ENCODE measurements around the gene ZNF512.

DNA sequence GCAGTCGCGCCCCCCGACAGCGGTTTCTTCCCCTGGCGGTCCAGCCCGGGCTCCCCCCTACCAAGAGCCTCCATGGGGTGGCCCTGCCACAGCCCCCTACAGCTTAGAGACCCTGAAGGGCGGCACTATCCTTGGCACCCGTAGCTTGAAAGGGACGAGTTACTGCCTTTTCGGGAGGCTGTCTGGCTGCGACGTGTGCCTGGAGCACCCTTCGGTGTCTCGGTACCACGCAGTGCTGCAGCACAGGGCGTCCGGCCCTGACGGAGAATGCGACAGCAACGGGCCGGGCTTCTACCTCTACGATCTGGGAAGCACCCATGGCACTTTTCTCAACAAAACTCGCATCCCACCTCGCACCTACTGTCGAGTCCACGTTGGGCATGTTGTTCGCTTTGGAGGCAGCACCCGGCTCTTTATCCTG, 81.3 kb downstream of the ZNF512 start:
- TF ChIP-seq CTCF (conservative IDR thresholded peaks at IDR 0.05; ENCODE audit: low read depth, low read length) = no peak; the same call in 1 of the 2 replicates
- no peak for TF ChIP-seq EZH2 (IDR thresholded peaks at IDR 0.05; ENCODE audit: low read length, unreplicated experiment)
- no peak for TF ChIP-seq EZH2phosphoT487 (IDR thresholded peaks at IDR 0.05; ENCODE audit: borderline replicate concordance, low read length)
